OCI-LY3 (cell line): Measurements from ENCODE around the gene SPCS3.

Experiments used
- H2AFZ ChIP-seq: fragments of 200-600, 300-600 bp; shearing (Covaris generic); 2 replicates; pipeline ENCODE4 v1.6.0; 2014; ENCODE audit warnings: antibody characterized with exemption, low read depth, low read length
- H3K27ac ChIP-seq: fragments of 200-600, 300-600 bp; sonication (generic); 2 replicates; pipeline ENCODE4 v1.5.1; 2014; ENCODE audit warnings: mild to moderate bottlenecking, low read length, moderate library complexity, mixed read lengths
- H3K27me3 ChIP-seq: fragments of 200-600, 300-600 bp; sonication (generic); 2 replicates; pipeline ENCODE4 v1.6.1; 2014; ENCODE audit warnings: low read depth, low read length, mixed read lengths
- H3K36me3 ChIP-seq: fragments of 200-600, 300-600 bp; sonication (generic); replicated peaks from 2 replicates; pipeline ENCODE3; 2014; ENCODE audit warnings: low read depth, low read length, mixed read lengths
- H3K4me1 ChIP-seq: fragments of 300-600, 200-600 bp; sonication (generic); 2 replicates; pipeline ENCODE4 v1.6.1; 2014; ENCODE audit warnings: low read length, mixed read lengths
- H3K4me2 ChIP-seq: fragments of 200-600, 300-600 bp; sonication (generic); 2 replicates; pipeline ENCODE4 v1.6.1; 2014; ENCODE audit warnings: low read length, mixed read lengths
- H3K4me3 ChIP-seq: fragments of 300-600, 200-600 bp; sonication (generic); 2 replicates; pipeline ENCODE4 v1.5.1; 2014; ENCODE audit warnings: antibody characterized with exemption, mild to moderate bottlenecking, low read length, moderate library complexity
- H3K79me2 ChIP-seq: fragments of 300-600, 200-600 bp; shearing (Covaris generic); 2 replicates; pipeline ENCODE4 v1.6.1; 2014; ENCODE audit warnings: mild to moderate bottlenecking, low read length, mixed read lengths
- H3K9ac ChIP-seq: fragments of 300-600, 200-600 bp; shearing (Covaris generic); 2 replicates; pipeline ENCODE4 v1.6.0; 2014; ENCODE audit warnings: mild to moderate bottlenecking, low read length, moderate library complexity
- H3K9me3 ChIP-seq: fragments of 200-600, 300-600 bp; shearing (Covaris generic); 2 replicates; pipeline ENCODE4 v1.6.1; 2014; ENCODE audit warnings: low read length, mixed read lengths; ENCODE audit not compliant: insufficient read depth
- H4K20me1 ChIP-seq: fragments of 200-600, 300-600 bp; sonication (generic); 2 replicates; pipeline ENCODE4 v1.6.1; 2016; ENCODE audit warnings: low read length, mixed read lengths; ENCODE audit not compliant: insufficient read depth
- CTCF ChIP-seq: fragments of 200-600, 300-600 bp; sonication (generic); IDR thresholded peaks from 2 replicates; pipeline ENCODE4 v1.5.1; 2014; ENCODE audit warnings: antibody characterized with exemption, low read length, low read depth
- EZH2phosphoT487 ChIP-seq: fragments of 200-600 bp; shearing (Covaris generic); IDR thresholded peaks from 2 replicates; pipeline ENCODE4 v1.6.1; 2018; ENCODE audit warnings: antibody characterized with exemption, mixed run types, low read depth

SPCS3 gene

GRCh38 chr4:176298664-176299063 is 21.1 kb upstream of the SPCS3 start:
- Histone ChIP-seq H4K20me1 (no peaks in the 10 kb centered on the region), H2AFZ (no peak overlapping the region), H3K9me3 (no peaks in the 10 kb centered on the region), H3K36me3 (no peaks in the 10 kb centered on the region), H3K4me2 (no peak overlapping the region), H3K27me3 (no peaks in the 10 kb centered on the region), H3K4me3 (no peak overlapping the region), H3K79me2 (no peaks in the 10 kb centered on the region), H3K9ac (no peak overlapping the region), H3K27ac (no peak overlapping the region), H3K4me1 (no peaks in the 10 kb centered on the region)
- TF ChIP-seq CTCF (no peak), EZH2phosphoT487 (no peak)

GRCh38 chr4:176300036-176300435 is 19.7 kb upstream of the SPCS3 start:
- Histone ChIP-seq H3K9ac (no peak overlapping the region), H3K27me3 (no peaks in the 10 kb centered on the region), H3K79me2 (no peaks in the 10 kb centered on the region), H3K27ac (no peak overlapping the region), H2AFZ (no peak overlapping the region), H3K4me3 (no peak overlapping the region), H3K9me3 (no peaks in the 10 kb centered on the region), H3K36me3 (no peaks in the 10 kb centered on the region), H4K20me1 (no peaks in the 10 kb centered on the region), H3K4me1 (no peaks in the 10 kb centered on the region), H3K4me2 (no peak overlapping the region)
- TF ChIP-seq EZH2phosphoT487 (no peak), CTCF (no peak)

GRCh38 chr4:176300565-176300964 is 19.2 kb upstream of the SPCS3 start:
- Histone ChIP-seq H3K9ac (no peak overlapping the region), H4K20me1 (no peaks in the 10 kb centered on the region), H3K4me3 (no peak overlapping the region), H3K79me2 (no peaks in the 10 kb centered on the region), H2AFZ (no peak overlapping the region), H3K27ac (no peak overlapping the region), H3K4me1 (no peaks in the 10 kb centered on the region), H3K4me2 (no peak overlapping the region), H3K27me3 (no peaks in the 10 kb centered on the region), H3K9me3 (no peaks in the 10 kb centered on the region), H3K36me3 (no peaks in the 10 kb centered on the region)
- TF ChIP-seq EZH2phosphoT487 (no peak), CTCF (no peak)

- Histone ChIP-seq H2AFZ (no peak overlapping the region), H3K4me1 (peaks cover 5% of the 10 kb centered on the region), H3K4me2 (no peak overlapping the region)
These were observed 17.2 kb upstream of the SPCS3 start for GRCh38 chr4:176302283-176303275.

More at GRCh38 chr4:176302283-176303275, 17.2 kb upstream of the SPCS3 start:
- no peaks in the 10 kb centered on the region for H3K79me2 ChIP-seq
- no peak overlapping the region for H3K9ac ChIP-seq
- H3K36me3 ChIP-seq = no peaks in the 10 kb centered on the region
- H4K20me1 ChIP-seq = no peaks in the 10 kb centered on the region
- no peaks in the 10 kb centered on the region for H3K27me3 ChIP-seq
- TF ChIP-seq EZH2phosphoT487 (no peak), CTCF (no peak)
- H3K27ac ChIP-seq = no peak overlapping the region
- no peak overlapping the region for H3K4me3 ChIP-seq
- H3K9me3 ChIP-seq = no peaks in the 10 kb centered on the region
